NOMO-1 treated with DMSO at 0.1 percent for 48 hours (cell line): ENCODE measurements around the gene FCMR.
"Not testable (repeated sequence)": the region's sequence is repeated elsewhere in the genome, so short reads cannot be mapped to it uniquely, and the experiment has no call there.

ENCODE experiments used
- DNase-seq: peaks from one replicate; lab custom pipeline; 2025; ENCODE audit not compliant: unreplicated experiment; lab: John Stamatoyannopoulos, UW

The FCMR gene

GRCh38 chr1:206924592-206925105, 2.9 kb upstream of the FCMR start:
- no peak for DNase-seq

DNA sequence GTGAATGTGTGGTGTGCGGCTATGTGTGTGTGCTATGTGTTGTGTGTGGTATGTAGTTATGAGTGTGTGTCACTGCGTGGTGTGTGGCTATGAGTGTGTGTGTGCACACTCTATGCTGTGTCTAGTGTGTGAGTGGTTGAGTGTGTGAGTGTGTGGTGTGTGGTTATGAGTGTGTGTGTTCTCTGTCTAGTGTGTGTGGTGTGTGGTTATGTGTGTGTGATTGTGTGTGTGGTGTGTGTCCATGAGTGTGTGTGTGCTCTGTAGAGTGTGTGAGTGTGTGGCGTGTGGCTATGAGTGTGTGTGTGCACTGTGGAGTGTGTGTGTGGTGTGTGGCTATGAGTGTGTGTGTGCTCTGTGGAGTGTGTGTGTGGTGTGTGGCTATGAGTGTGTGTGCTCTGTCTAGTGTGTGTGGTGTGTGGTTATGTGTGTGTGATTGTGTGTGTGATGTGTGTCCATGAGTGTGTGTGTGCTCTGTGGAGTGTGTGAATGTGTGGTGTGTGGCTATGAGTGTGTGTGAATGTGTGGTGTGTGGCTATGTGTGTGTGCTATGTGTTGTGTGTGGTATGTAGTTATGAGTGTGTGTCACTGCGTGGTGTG, 2.3 kb upstream of the FCMR start:
- not testable (repeated sequence) for DNase-seq

DNA sequence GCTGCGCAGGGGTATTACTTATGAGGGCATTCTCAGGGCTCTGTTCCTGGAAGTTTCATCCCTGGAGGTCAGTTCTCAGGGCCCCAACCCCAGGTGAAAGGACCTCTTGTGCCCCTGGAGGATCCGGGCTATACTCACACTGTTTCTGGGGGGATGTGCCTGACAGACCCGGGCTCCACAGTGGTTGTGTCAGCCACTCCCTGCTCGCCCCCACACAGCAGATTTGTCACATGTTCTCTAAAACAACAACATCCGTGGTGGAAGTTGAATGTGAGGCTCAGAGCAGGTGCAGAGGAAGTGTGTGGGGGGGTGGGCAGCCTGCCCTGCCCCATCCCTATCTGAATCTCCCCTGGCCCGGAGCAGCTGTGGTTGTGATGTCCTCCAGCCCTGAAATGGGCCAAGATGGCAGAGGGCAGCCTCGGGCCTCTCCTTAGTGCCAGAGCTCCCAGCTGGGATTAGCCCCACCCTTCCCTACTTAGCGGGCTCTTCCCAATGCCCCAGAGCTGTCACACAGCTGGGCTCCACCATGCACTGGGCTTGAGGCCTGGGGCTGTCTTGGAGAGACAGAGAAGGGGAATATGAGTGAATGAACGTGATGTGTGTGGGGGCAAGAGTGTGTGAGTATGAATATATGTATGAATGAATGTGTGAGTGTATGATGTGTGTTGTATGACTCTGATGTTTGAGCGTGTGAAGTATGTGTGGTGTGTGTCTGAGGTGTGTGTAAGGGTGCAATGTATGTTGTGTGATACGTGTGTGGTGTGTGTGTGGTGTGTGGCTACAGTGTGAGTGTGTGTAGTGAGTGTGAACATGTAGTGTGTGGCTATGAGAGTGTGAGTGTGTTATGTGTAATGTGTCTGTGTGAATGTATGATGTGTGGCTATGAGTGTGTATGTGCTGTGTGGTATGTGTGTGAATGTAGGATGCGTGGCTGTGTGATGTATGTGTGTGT, 1.5 kb upstream of the FCMR start:
- no peak for DNase-seq

DNA sequence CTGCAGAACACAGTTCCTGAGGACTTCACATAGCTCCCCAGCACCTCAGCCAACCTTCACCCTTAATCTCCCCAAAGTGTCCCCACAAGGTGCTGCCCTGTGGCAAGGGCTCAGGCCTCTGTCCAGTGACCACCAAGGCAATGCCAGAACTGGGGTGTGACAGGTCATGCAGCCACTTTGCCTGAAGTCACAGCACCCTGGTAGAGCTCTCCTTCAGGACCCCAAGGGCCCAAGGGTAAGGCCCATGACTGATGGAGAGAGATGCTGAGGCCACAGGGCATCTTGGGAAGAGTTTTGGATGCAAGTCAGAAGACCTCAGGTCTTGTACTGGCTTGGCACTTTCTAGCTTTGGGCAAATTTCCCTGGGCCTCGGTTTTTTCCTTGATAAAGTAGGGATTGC, 783 bp upstream of the FCMR start:
- DNase-seq, result no peak

DNA sequence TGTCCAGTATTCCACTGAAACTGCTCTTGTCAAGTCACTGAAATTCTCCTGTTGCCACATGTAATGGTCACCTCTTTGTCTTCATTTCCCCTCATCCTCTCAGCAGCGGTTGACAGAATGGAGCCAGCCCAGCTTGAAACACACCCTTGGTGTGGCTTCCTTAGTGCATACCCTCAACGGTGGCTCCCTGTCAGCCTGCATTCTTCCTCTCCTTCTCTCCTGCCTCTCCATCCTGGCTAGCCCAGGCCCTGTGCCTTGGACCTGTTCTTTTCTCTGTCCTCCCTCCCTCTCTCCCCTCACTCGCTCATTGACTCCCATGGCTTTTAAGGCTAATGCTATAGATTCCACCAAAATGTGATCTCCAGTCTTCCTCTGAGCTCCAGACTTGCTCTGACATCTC, 3.7 kb downstream of the FCMR start:
- no peak for DNase-seq

- no peak for DNase-seq
These were observed 5.6 kb downstream of the FCMR start for GRCh38 chr1:206916000-206916709.

DNA sequence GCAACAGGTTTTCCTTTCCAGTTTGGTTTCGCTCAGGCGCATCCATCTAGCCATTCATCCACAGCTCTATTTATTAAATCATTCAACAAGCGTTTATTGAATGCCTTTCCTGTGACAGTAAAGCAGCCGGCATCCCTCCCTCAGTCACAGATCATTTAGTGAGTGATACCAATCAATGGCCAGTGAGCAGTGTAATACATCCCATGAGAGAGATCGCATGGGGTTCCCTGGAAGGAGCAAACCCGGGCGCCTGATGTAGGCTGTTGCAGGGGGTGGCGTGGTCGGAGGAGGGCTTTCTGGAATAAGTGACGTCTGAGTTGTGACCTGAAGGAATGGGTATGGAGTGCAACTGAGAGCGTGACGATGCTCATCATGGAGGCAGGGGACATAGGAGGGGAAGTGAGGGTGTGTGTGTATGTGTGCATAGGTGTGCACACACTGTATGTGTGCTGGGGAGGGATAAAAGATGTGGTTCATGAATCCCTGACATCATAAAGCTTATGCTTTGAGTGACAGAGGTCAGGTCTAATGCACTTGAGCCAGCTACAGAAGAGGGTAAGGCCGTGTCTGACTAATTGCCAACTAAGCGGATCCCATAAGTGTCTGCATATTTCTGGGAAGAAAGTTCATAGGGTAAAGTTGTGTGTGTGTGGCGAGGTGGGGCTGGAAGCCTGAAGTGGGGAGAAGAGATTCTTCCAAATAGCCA, 6.6 kb downstream of the FCMR start:
- no peak for DNase-seq

DNA sequence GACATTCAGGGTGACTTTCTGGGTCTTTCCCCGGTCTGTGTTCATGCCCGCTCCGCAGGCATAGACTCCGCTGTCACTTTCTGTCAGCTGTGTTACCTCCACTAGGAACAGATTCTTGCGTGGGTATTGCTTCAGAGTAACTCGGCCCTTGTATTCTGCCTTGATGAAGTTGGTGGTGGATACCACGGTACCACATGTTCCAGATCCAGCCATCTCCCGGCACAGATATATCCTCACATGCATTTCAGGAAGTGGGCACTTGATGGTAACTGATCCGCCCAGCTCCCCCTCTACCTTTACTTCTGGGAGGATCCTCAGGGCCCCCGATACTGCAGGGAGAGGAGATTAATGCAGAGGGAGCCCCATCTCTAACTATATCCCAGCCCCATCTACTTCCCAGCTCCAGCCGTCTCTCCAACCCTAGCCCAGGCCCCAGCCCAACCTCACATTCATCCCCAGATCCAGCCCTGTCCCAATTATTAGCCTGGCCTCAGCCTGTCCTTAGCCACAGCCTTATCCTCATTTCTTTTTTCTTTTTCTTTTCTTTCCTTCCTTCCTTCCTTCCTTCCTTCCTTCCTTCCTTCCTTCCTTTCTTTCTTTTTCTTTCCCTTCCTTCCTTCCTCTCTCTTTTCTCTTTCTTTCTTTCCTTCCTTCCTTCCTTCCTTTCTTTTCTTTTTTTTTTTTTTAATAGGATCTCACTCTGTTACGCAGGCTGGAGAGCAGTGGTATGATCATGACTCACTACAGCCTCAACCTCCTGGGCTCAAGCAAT, 7.8 kb downstream of the FCMR start:
- DNase-seq, result no peak

DNA sequence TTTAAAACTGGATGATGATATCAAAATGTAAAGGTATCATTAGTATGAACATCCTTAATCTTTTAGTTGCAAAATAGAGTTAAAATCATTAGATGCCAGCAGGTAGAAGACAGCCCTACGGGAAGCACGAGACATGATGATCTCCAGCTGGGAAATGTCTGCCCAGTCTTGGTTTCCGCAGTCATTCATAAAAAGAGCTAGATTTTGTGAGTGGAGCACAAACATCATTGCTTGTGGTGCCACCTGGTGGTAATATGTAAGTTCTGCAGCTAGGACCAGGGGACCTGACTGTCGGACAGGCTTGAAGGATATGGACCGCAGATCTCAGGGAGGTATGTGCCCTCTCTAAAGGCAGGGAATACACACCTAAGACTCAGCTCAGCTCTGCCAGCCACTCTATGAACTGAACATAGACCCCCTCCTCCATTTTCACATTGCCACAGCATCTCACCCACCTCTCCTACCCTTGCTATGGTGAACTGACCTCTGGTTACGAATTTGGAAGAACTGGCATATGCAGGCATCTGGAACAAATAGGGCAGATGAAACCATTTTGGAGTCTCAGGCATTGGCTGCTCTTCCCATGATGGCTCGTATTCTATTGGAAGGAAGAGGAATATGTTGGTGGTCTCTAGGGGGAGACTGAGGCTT, 9.2 kb downstream of the FCMR start:
- peak; percentile 60 for DNase-seq

- DNase-seq, result peak; percentile 50
These were observed 10.6 kb downstream of the FCMR start for GRCh38 chr1:206911064-206911663.

DNA sequence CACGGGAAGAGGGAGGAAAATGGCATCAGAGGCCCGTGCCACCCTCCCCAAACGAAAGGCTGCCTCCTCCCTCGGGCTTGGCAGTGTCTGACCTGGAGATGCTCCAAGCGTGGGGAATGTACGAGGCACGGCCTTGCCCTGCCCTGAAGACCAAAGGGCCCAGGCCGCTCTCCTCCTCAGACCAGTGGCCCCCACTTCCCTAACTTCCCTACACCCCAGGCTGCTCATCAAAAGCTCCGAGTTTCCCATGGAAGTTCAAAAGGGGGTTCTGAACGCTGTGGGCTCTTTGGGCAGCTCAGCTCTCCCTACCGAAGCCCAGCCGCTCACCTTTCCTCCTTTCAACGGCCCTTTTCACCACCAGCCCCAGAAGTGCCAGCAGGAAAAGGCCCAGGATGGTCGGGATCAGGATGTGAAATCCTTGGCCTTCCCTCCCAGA, 11.8 kb downstream of the FCMR start:
- DNase-seq, result no peak

GRCh38 chr1:206909161-206909882, 12.4 kb downstream of the FCMR start:
- DNase-seq, result no peak

DNA sequence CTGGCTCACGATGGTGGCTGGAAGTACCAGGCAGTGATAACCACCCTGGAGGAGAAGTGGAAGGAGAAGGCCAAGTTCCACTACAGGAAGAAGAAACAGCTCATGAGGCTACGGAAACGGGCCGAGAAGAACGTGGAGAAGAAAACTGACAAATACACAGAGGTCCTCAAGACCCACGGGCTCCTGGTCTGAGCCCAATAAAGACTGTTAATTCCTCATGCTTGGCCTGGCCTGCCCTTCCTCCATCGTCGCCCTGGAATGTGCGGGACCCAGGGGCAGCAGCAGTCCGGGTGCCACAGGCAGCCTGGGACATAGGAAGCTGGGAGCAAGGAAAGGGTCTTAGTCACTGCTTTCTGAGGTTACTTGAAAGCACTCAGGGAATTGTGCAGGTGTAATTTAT, 13.7 kb downstream of the FCMR start:
- DNase-seq, result no peak

DNA sequence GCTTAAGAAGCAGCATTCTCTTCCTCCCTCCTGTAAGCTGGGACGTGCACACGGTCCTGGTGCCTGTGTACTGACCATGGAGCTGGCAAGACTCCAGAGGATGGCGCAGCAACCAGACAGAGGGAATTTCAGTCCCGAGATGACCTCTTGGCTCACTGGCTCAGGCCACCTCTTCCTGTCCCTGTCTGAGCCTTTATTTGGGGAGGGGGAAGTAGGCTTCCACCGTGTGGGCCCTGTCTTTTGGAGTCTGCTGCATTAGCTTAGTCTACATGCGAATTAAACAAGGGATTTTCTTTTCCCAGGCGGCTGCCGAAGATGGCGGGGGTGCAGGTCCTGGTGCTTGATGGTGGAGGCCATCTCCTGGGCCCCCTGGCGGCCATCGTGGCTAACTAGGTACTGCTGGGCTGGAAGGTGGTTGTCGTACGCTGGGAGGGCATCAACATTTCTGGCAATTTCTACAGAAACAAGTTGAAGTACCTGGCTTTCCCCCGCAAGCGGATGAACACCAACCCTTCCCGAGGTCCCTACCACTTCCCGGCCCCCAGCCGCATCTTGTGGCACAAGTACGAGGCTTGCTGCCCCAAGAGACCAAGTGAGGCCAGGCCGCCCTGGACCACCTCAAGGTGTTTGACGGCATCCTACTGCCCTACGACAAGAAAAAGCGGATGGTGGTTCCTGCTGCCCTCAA, 14.3 kb downstream of the FCMR start:
- DNase-seq, result no peak

- peak; percentile 11 for DNase-seq
These were observed 16.2 kb downstream of the FCMR start for GRCh38 chr1:206905295-206906164.

DNA sequence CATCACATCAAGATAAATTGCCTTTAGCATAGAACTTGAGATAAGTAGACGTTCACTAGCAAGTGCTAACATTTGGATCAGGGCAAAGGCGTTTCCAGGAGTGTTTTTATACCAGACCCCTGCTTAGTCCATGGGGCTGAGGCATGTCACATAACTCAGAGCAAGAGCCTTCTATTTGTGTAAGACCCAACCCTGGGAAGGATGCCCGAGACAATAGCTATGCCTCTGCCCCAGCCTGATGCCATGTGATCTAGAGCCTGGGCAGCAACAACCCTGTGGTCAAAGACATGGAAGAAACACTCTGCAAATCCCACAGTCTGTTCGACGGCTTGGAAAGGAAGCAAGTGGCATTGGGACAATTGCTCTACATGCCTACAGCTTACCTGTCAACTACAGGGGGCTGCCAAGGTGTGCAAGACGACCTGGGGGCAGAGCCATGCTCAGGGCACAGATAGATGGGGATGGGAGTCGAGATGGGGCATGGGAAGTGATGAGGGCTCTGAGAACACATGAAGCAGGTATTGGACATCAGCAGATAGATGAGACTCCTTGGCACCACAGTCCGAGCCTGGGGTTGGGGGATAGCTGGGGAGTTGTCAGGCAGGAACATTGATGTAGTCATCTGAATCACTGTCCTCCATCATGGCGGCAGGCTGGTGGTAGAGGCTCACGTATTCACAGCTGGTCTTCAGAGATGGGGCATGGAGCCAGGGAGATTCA, 17.2 kb downstream of the FCMR start:
- no peak for DNase-seq
